Measurements from ENCODE around the gene PRR33. TPM values are rescaled to one million over a fixed set of nuclear protein-coding genes. Genes with fewer than 3 reads are reported as not detected.

Gene PRR33
- total RNA-seq, 1 donor from 2014 or later, result not detected

DNA sequence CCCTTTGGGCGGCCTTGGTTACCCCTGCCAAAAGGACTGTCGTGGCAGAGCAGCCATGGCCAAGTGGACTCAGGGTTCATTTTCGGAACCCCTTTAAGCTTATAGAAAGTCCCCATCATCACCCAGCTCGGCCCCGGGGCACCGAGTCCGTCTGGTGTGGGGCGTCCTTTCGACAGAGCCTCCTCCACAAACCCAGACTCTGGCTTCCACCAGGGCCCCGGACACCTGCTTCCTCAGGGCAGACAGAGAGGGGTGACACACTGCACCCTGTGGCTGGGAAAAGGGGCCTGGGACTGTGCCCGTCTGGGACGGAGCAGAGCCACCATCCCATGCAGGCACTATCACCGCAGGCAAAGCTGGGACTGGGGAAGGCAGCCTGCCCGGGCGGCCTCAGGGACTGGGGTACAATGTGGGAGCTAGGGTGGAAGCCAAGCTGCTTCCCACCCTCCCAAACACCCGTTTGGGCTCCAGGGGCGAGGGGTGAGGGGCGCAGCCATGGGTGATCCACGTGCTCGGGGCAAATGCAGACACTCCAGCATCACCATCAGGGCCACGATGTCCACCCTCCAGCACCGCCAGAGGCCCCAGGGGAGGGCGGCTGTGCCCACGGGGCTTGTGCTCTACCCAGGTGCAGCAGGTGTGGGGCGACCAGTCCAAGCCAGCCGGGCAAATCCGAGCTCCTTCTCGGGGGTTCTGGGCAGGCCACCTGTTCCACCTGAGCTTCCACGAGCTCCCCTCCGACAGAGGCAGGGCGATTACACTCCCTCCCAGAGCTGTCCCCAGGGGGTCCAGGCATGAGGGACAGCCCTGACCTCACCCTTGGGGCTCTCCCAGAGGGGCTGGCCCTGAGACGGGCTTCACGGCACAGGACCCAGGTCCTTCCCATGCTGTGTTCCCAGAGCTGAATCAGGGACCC lies 43.7 kb upstream of the PRR33 start:
- Mint-ChIP-seq H3K4me1 (ENCODE audit: low read depth, unreplicated experiment) (peaks cover 3% of the 10 kb centered on the region), H3K27ac (ENCODE audit: unreplicated experiment) (no peak overlapping the region), H3K9me3 (ENCODE audit: unreplicated experiment) (no peaks in the 10 kb centered on the region), H3K36me3 (ENCODE audit: low read depth, unreplicated experiment) (no peaks in the 10 kb centered on the region), H3K4me3 (ENCODE audit: unreplicated experiment) (no peak overlapping the region), H3K27me3 (ENCODE audit: low read depth, unreplicated experiment) (peaks cover 16% of the 10 kb centered on the region)
- no peak overlapping the region for H2AFZ ChIP-seq (ENCODE audit: low read depth, low read length)
- H3K4me1 ChIP-seq (ENCODE audit: insufficient read depth, low read length), result no peaks in the 10 kb centered on the region
- FAIRE-seq (no peak), DNase-seq (ENCODE audit: low read depth) (no peak)
- no peak overlapping the region for H3K27ac ChIP-seq (ENCODE audit: low read depth, low read length)
- no peak overlapping the region for H3K9ac ChIP-seq (ENCODE audit: low read length)
- H3K4me2 ChIP-seq (ENCODE audit: low read length), result no peak overlapping the region
- no peaks in the 10 kb centered on the region for H3K79me2 ChIP-seq (ENCODE audit: insufficient read depth, low read length)
- no peaks in the 10 kb centered on the region for H3K9me3 ChIP-seq (ENCODE audit: insufficient read depth, low read depth, low read length)
- H3K36me3 ChIP-seq (ENCODE audit: insufficient read depth, low read length), result no peaks in the 10 kb centered on the region
- H4K20me1 ChIP-seq (ENCODE audit: insufficient read depth, low read length), result no peaks in the 10 kb centered on the region
- H3K27me3 ChIP-seq (ENCODE audit: insufficient read depth, low read length), result no peaks in the 10 kb centered on the region
- H3K4me3 ChIP-seq (ENCODE audit: insufficient read depth, low read depth, low read length), result no peak overlapping the region
- no peak for TF ChIP-seq EZH2 (IDR thresholded peaks at IDR 0.05; ENCODE audit: insufficient read depth, low read length)
- TF ChIP-seq, protein P1, sequence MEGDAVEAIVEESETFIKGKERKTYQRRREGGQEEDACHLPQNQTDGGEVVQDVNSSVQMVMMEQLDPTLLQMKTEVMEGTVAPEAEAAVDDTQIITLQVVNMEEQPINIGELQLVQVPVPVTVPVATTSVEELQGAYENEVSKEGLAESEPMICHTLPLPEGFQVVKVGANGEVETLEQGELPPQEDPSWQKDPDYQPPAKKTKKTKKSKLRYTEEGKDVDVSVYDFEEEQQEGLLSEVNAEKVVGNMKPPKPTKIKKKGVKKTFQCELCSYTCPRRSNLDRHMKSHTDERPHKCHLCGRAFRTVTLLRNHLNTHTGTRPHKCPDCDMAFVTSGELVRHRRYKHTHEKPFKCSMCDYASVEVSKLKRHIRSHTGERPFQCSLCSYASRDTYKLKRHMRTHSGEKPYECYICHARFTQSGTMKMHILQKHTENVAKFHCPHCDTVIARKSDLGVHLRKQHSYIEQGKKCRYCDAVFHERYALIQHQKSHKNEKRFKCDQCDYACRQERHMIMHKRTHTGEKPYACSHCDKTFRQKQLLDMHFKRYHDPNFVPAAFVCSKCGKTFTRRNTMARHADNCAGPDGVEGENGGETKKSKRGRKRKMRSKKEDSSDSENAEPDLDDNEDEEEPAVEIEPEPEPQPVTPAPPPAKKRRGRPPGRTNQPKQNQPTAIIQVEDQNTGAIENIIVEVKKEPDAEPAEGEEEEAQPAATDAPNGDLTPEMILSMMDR (IDR thresholded peaks at IDR 0.05; ENCODE audit: insufficient read depth, low read depth, low read length), result no peak

DNA sequence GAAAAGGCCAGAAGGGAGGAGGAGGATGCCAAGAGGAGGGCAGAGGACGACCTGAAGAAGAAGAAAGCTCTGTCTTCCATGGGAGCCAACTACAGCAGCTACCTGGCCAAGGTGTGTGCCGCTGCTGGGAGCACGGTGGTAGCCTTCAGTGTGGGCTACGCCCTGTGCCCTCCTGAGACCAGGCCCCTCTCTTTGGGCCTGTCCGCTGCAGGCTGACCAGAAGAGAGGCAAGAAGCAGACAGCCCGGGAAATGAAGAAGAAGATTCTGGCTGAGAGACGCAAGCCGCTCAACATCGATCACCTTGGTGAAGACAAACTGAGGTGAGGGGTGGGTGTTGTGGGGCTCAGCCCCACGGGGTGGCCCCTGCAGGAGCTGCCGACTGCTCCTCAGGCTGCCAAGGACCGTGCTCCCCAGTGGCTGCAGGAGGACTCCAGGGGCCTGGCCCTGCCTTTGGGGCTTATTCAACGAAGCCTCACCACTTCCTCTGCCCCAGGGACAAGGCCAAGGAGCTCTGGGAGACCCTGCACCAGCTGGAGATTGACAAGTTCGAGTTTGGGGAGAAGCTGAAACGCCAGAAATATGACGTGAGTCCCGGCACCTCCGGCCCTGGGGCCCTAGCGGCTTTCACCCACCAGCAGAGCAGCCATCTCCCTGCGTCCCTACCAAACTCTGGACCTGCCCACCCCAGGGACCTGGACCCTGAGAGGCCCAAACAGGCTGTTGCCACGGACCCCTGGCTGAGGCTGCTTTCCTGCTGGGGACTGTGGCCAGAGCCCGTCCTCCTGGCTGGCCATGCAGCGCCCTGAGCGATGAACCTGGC lies 42.9 kb upstream of the PRR33 start:
- H3K79me2 ChIP-seq (ENCODE audit: insufficient read depth, low read length), result no peaks in the 10 kb centered on the region
- H3K4me1 ChIP-seq (ENCODE audit: insufficient read depth, low read length), result no peaks in the 10 kb centered on the region
- Mint-ChIP-seq H3K4me1 (ENCODE audit: low read depth, unreplicated experiment) (no peaks in the 10 kb centered on the region), H3K27ac (ENCODE audit: unreplicated experiment) (no peak overlapping the region), H3K4me3 (ENCODE audit: unreplicated experiment) (no peak overlapping the region), H3K27me3 (ENCODE audit: low read depth, unreplicated experiment) (peaks cover 18% of the 10 kb centered on the region), H3K36me3 (ENCODE audit: low read depth, unreplicated experiment) (no peaks in the 10 kb centered on the region), H3K9me3 (ENCODE audit: unreplicated experiment) (no peaks in the 10 kb centered on the region)
- H2AFZ ChIP-seq (ENCODE audit: low read depth, low read length), result no peak overlapping the region
- no peak for FAIRE-seq
- DNase-seq (ENCODE audit: low read depth), result no peak
- H4K20me1 ChIP-seq (ENCODE audit: insufficient read depth, low read length), result no peaks in the 10 kb centered on the region
- no peaks in the 10 kb centered on the region for H3K27me3 ChIP-seq (ENCODE audit: insufficient read depth, low read length)
- H3K9ac ChIP-seq (ENCODE audit: low read length), result no peak overlapping the region
- TF ChIP-seq EZH2 (IDR thresholded peaks at IDR 0.05; ENCODE audit: insufficient read depth, low read length), result no peak
- TF ChIP-seq, protein P1 (IDR thresholded peaks at IDR 0.05; ENCODE audit: insufficient read depth, low read depth, low read length), result no peak
- no peaks in the 10 kb centered on the region for H3K9me3 ChIP-seq (ENCODE audit: insufficient read depth, low read depth, low read length)
- no peak overlapping the region for H3K27ac ChIP-seq (ENCODE audit: low read depth, low read length)
- no peak overlapping the region for H3K4me3 ChIP-seq (ENCODE audit: insufficient read depth, low read depth, low read length)
- no peaks in the 10 kb centered on the region for H3K36me3 ChIP-seq (ENCODE audit: insufficient read depth, low read length)
- H3K4me2 ChIP-seq (ENCODE audit: low read length), result no peak overlapping the region

Measured in astrocyte (in vitro differentiated cells and primary cell).